A549 (cell line): Measurements from ENCODE around the gene LY6G5C. TPM values are rescaled to one million over a fixed set of nuclear protein-coding genes. Genes with fewer than 3 reads are reported as not detected.

Experiments used
- ATAC-seq, 2 experiments: fragments of 200-7000 bp in 1 of 2; fragments of >200 bp in 1 of 2; cut with Nextera tagmentation in 1 of 2; cut with Tn5 transposase in 1 of 2; 3 replicates each; pipeline versions ENCODE4 v1.8.0 to v1.9.1; 2018 to 2020; ENCODE audit warnings: mild to moderate bottlenecking in 1 of 2, moderate library complexity in 1 of 2
- CTCF ChIA-PET: fragments of 300-600 bp; sonication (Branson Sonifier 250); formaldehyde crosslinking; extraction: SDS; loops from one replicate; lab custom pipeline; 2021; ENCODE audit warnings: antibody characterized with exemption, inconsistent platforms; lab: Yijun Ruan, JAX
- POLR2A ChIA-PET: fragments of 350-600 bp; formaldehyde crosslinking; extraction: SDS; loops from one replicate; lab custom pipeline; 2021; ENCODE audit warnings: antibody characterized with exemption, inconsistent platforms; lab: Yijun Ruan, JAX
- DNase-seq, 2 experiments: peaks; one replicate each; pipeline versions ENCODE4 v3.0.0 to v3.0.0-alpha.2; 2011 to 2016; ENCODE audit warnings: low read depth in 1 of 2, low spot score in 1 of 2
- FAIRE-seq: peaks from 2 replicates; lab custom pipeline; 2011; peaks lifted over from hg19 to GRCh38; lab: Jason Lieb, UNC
- H3K27ac ChIP-seq, 2 experiments: fragments of >200 bp; sonication (Bioruptor Twin); formaldehyde crosslinking; 3 replicates each; pipeline ENCODE4 v1.5.1; 2016 to 2017
- H3K4me1 ChIP-seq: fragments of >200 bp; sonication (Bioruptor Twin); formaldehyde crosslinking; 3 replicates; pipeline ENCODE4 v1.6.1; 2016
- H3K4me2 ChIP-seq: fragments of >200 bp; sonication (Bioruptor Twin); formaldehyde crosslinking; 3 replicates; pipeline ENCODE4 v1.6.1; 2016
- H3K4me3 ChIP-seq: fragments of >200 bp; sonication (Bioruptor Twin); formaldehyde crosslinking; 3 replicates; pipeline ENCODE4 v1.5.1; 2016
- H3K9me3 ChIP-seq: fragments of >200 bp; sonication (Bioruptor Twin); formaldehyde crosslinking; 3 replicates; pipeline ENCODE4 v1.6.1; 2016
- EHF ChIP-seq: fragments of 250-450 bp; sonication (Bioruptor Pico); IDR thresholded peaks from 2 replicates; pipeline ENCODE4 v1.5.0; 2020; ENCODE audit warnings: mild to moderate bottlenecking
- EHMT2 ChIP-seq: fragments of 200-600 bp; sonication (generic); IDR thresholded peaks from 2 replicates; pipeline ENCODE4 v1.6.1; 2016; ENCODE audit warnings: antibody characterized with exemption, low read depth, mild to moderate bottlenecking, moderate library complexity
- FOSB ChIP-seq: fragments of 250-450 bp; sonication (Bioruptor Pico); IDR thresholded peaks from 2 replicates; pipeline ENCODE4 v1.5.0; 2020; ENCODE audit warnings: mild to moderate bottlenecking, moderate library complexity
- FOSL2 ChIP-seq, 2 experiments: fragments of 450-650 bp in 1 of 2; fragments of >200 bp in 1 of 2; sonication (Bioruptor Twin) in 1 of 2; formaldehyde crosslinking; IDR thresholded peaks; 2 replicates each; pipeline versions ENCODE4 v1.5.0 to v1.6.1; 2016 to 2020; ENCODE audit warnings: mild to moderate bottlenecking in 1 of 2, moderate library complexity in 1 of 2
- GATA3 ChIP-seq: IDR thresholded peaks from 2 replicates; pipeline ENCODE4 v1.6.1; 2012; ENCODE audit warnings: borderline replicate concordance
- HOXB5 ChIP-seq: fragments of 250-450 bp; sonication (Bioruptor Pico); IDR thresholded peaks from 2 replicates; pipeline ENCODE4 v1.5.0; 2020; ENCODE audit warnings: mild to moderate bottlenecking, moderate library complexity
- JUN ChIP-seq, 2 experiments: fragments of >200 bp; sonication (Bioruptor Twin); formaldehyde crosslinking; IDR thresholded peaks; 2 replicates in 1 of 2; 3 replicates in 1 of 2; pipeline ENCODE4 v1.6.1; 2016 to 2017
- MAFK ChIP-seq: fragments of 450-650 bp; IDR thresholded peaks from 2 replicates; pipeline ENCODE4 v1.6.1; 2014; ENCODE audit not compliant: partially characterized antibody
- NFE2L2 ChIP-seq: fragments of 150-350 bp; conservative IDR thresholded peaks from 2 replicates; pipeline ENCODE4 v1.6.1; 2014; ENCODE audit warnings: low read length
- NPAS2 ChIP-seq: fragments of 250-450 bp; sonication (Bioruptor Pico); IDR thresholded peaks from 2 replicates; pipeline ENCODE4 v1.8.0; 2022; ENCODE audit warnings: mild to moderate bottlenecking, moderate library complexity, borderline replicate concordance
- PBX3 ChIP-seq: IDR thresholded peaks from 2 replicates; pipeline ENCODE4 v1.6.1; 2012
- PHF8 ChIP-seq: fragments of 200-600 bp; sonication (generic); IDR thresholded peaks from 2 replicates; pipeline ENCODE4 v1.6.1; 2016; ENCODE audit warnings: low read depth, mild to moderate bottlenecking, antibody characterized with exemption, moderate library complexity, borderline replicate concordance
- POLR2AphosphoS2 ChIP-seq: conservative IDR thresholded peaks from 2 replicates; pipeline ENCODE4 v1.6.1; 2012; ENCODE audit warnings: low read length, improper control_type of control experiment, inconsistent platforms
- RARB ChIP-seq: fragments of 250-450 bp; sonication (Bioruptor Pico); IDR thresholded peaks from 2 replicates; pipeline ENCODE4 v1.8.0; 2021; ENCODE audit warnings: mild to moderate bottlenecking, moderate library complexity
- RCOR1 ChIP-seq: fragments of 150-350 bp; IDR thresholded peaks from 2 replicates; pipeline ENCODE4 v1.6.1; 2014; ENCODE audit warnings: antibody characterized with exemption, low read length, low read depth
- SMC3 ChIP-seq: fragments of >200 bp; sonication (Bioruptor Twin); formaldehyde crosslinking; IDR thresholded peaks from 3 replicates; pipeline ENCODE4 v1.6.1; 2018; ENCODE audit warnings: inconsistent platforms
- TFCP2L1 ChIP-seq: fragments of 250-450 bp; sonication (Bioruptor Pico); IDR thresholded peaks from 2 replicates; pipeline ENCODE4 v1.5.0; 2021; ENCODE audit warnings: mild to moderate bottlenecking
- TP53 ChIP-seq: fragments of 250-450 bp; sonication (Bioruptor Pico); IDR thresholded peaks from 2 replicates; pipeline ENCODE4 v1.5.0; 2021; ENCODE audit warnings: mild to moderate bottlenecking, moderate library complexity
- ZFP36 ChIP-seq: fragments of 450-650 bp; IDR thresholded peaks from 2 replicates; pipeline ENCODE4 v1.6.1; 2014; ENCODE audit warnings: borderline replicate concordance; ENCODE audit not compliant: partially characterized antibody
- WGBS: methylation state at CpG from one replicate; pipeline ENCODE4 v1.1.6; 2017; ENCODE audit errors: missing lambda C conversion rate; 5-methylcytosine and 5-hydroxymethylcytosine counted together
- polyA plus RNA-seq, 4 experiments: library from polyadenylated mRNA; depleted of rRNA in 3 of 4; stranded (reverse); fragments of >200 nt; fragmentation: RNase III in 1 of 4; extraction: RNeasy Plus Mini Kit Qiagen cat#74134 plus additional on column Dnase treatment in 1 of 4; gene quantifications; 2 replicates in 3 of 4; 3 replicates in 1 of 4; pipeline ENCODE4 v1.2.3, GENCODE V29; 2011 to 2017
- TF ChIP-seq, protein P1 (sequence below): fragments of >200 bp; sonication (Bioruptor Twin); formaldehyde crosslinking; IDR thresholded peaks from 3 replicates; pipeline ENCODE4 v1.6.1; 2016

LY6G5C gene
- polyA plus RNA-seq, 2 of the 4 experiments (the other 2 are of a cell fraction) = 1.2 to 1.6 TPM

DNA sequence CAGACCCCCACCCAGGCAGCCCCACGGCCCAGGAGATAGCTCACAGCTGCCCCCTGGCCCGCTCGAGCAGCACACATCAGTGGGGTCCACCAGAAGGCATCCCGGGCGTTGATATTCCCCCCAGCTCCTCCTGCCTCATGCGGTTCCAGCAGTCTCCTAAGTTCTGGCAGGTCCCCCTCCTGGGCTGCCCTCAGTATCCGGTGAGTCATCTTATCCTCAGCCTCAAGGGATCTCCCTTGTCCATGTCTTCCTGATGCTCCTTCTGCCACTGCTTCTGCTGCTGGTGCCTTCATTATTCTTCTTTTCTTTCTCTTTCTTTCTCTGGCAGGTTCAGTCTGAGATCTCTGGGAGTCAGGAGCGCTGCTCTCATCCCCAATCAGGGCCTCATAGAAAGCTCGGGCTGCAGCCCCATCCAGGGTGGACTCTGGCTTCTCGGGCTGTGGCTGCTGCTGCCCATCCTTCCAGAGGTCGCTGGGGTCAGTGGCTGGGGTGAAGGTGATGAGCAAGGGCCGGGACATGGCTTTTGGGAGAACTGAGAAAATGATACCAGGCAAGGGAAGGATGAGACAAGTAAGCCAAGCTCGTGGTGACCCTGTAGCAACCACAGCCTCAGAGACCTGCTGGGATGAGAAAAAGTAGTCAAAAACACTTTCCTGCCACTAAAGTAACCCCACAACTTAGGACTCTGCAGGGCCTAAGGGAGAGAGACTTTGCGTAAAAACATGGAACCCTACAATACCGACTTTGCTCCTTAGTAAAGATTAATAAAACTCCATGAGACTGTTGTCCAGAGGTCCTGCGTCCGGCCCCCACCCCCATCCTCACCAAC, 16.7 kb downstream of the LY6G5C start:
- Histone ChIP-seq H3K9me3 (no peaks in the 10 kb centered on the region), H3K27ac (peak overlapping the region; percentile 90 to 97), H3K4me2 (peak overlapping the region; percentile 94), H3K4me1 (peaks cover 30% of the 10 kb centered on the region), H3K4me3 (peak overlapping the region; percentile 83)
- TF ChIP-seq FOSL2 (IDR thresholded peaks at IDR 0.05) = no peak
- TF ChIP-seq FOSL2 (CRISPR knock-in tag; IDR thresholded peaks at IDR 0.05) = peak; percentile 28
- no peak for TF ChIP-seq FOSB (CRISPR knock-in tag)
- 0 out of 2 replicates have a peak, but pooled peaks have one; percentile 3 for TF ChIP-seq PHF8
- CTCF ChIA-PET = interaction anchor here (0.7 to 1.9 kb wide), 5 partner anchors 11 to 200 kb away, joined by 3 to 12 read pairs (median 4); partner anchors contain the start of genes BAG6 and LY6G5C
- 46% methylated on average over 11 of the region's 17 CpGs for WGBS
- no peak for FAIRE-seq
- POLR2A ChIA-PET = interaction anchor here (0.6 to 2.5 kb wide), 5 partner anchors 12 to 231 kb away, joined by 4 to 14 read pairs (median 7); partner anchors contain the start of genes BAG6, HSPA1A, HSPA1B and HSPA1L
- ATAC-seq = no peak
- DNase-seq = no peak

GRCh38 chr6:31663126-31663960, 17.5 kb downstream of the LY6G5C start:
- peaks cover 38% of the 10 kb centered on the region for H3K4me1 ChIP-seq
- no peak overlapping the region for H3K4me3 ChIP-seq
- WGBS = 90% methylated on average over 4 of the region's 9 CpGs
- CTCF ChIA-PET = interaction anchor here (0.5 to 1.9 kb wide), 6 partner anchors 10 to 201 kb away, joined by 3 to 12 read pairs (median 4); partner anchors contain the start of genes BAG6 and LY6G5C
- H3K4me2 ChIP-seq = peak overlapping the region; percentile 94; the same call in 2 of the 3 replicates
- FAIRE-seq (no peak), DNase-seq (no peak), ATAC-seq (no peak)
- TF ChIP-seq EHMT2 = no peak
- TF ChIP-seq EHF (CRISPR knock-in tag) = no peak
- TF ChIP-seq NPAS2 (CRISPR knock-in tag) = no peak
- TF ChIP-seq ZFP36 = no peak
- TF ChIP-seq, protein P1, sequence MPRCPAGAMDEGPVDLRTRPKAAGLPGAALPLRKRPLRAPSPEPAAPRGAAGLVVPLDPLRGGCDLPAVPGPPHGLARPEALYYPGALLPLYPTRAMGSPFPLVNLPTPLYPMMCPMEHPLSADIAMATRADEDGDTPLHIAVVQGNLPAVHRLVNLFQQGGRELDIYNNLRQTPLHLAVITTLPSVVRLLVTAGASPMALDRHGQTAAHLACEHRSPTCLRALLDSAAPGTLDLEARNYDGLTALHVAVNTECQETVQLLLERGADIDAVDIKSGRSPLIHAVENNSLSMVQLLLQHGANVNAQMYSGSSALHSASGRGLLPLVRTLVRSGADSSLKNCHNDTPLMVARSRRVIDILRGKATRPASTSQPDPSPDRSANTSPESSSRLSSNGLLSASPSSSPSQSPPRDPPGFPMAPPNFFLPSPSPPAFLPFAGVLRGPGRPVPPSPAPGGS = no peak
- no peak for TF ChIP-seq RCOR1
- TF ChIP-seq MAFK = no peak
- TF ChIP-seq PBX3 = no peak
- no peak for TF ChIP-seq TFCP2L1 (CRISPR knock-in tag)
- no peak for TF ChIP-seq TP53 (CRISPR knock-in tag)
- TF ChIP-seq SMC3 = no peak
- TF ChIP-seq RARB (CRISPR knock-in tag) = no peak
- TF ChIP-seq PHF8 = no peak
- no peak for TF ChIP-seq GATA3
- no peak for TF ChIP-seq POLR2AphosphoS2
- TF ChIP-seq NFE2L2 = no peak
- TF ChIP-seq JUN (IDR thresholded peaks at IDR 0.05) = no peak
- no peak for TF ChIP-seq HOXB5 (CRISPR knock-in tag)
- no peak for TF ChIP-seq FOSB (CRISPR knock-in tag)
- H3K9me3 ChIP-seq = no peaks in the 10 kb centered on the region
- H3K27ac ChIP-seq = peak overlapping the region in 1 of 2 experiments; percentile 97; a peak in 2 of 6 replicates
- POLR2A ChIA-PET = interaction anchor here (0.7 to 2.5 kb wide), 3 partner anchors 11 to 144 kb away, joined by 4 to 14 read pairs (median 5); partner anchors contain the start of gene BAG6
